Neural progenitor cell (in vitro differentiated cells): Measurements from ENCODE around the gene GNG7. TPM values are rescaled to one million over a fixed set of nuclear protein-coding genes. Genes with fewer than 3 reads are reported as not detected.

ENCODE experiments used
- DNase-seq: peaks from one replicate; pipeline ENCODE4 v3.0.0-alpha.2; 2016; ENCODE audit warnings: low spot score
- H2AFZ ChIP-seq: fragments of 200-600 bp; sonication (generic); replicated peaks from 2 replicates; pipeline ENCODE4 v1.6.1; 2016; ENCODE audit warnings: antibody characterized with exemption
- H3F3A ChIP-seq: fragments of 200-600 bp; sonication (generic); 2 replicates; pipeline ENCODE4 v1.6.1; 2016; ENCODE audit warnings: antibody characterized with exemption, low read depth
- H3K27ac ChIP-seq: fragments of 200-600 bp; sonication (generic); 2 replicates; pipeline ENCODE4 v1.5.1; 2016; ENCODE audit warnings: mild to moderate bottlenecking
- H3K27me3 ChIP-seq: fragments of 200-600 bp; sonication (generic); 2 replicates; pipeline ENCODE4 v1.6.1; 2016; ENCODE audit warnings: mild to moderate bottlenecking, moderate library complexity
- H3K36me3 ChIP-seq: fragments of 200-600 bp; sonication (generic); 2 replicates; pipeline ENCODE4 v1.5.1; 2016
- H3K4me1 ChIP-seq: fragments of 200-600 bp; sonication (generic); 2 replicates; pipeline ENCODE4 v1.6.1; 2016; ENCODE audit warnings: mixed run types
- H3K4me2 ChIP-seq: fragments of 200-600 bp; sonication (generic); 2 replicates; pipeline ENCODE4 v1.6.1; 2016
- H3K4me3 ChIP-seq: fragments of 200-600 bp; sonication (generic); 2 replicates; pipeline ENCODE4 v1.5.1; 2016
- H3K79me2 ChIP-seq: fragments of 200-600 bp; sonication (generic); 2 replicates; pipeline ENCODE4 v1.6.1; 2016; ENCODE audit warnings: low read depth
- H3K9ac ChIP-seq: fragments of 200-600 bp; sonication (generic); 2 replicates; pipeline ENCODE4 v1.6.1; 2016
- H3K9me3 ChIP-seq: fragments of 200-600 bp; sonication (generic); 2 replicates; pipeline ENCODE4 v1.5.1; 2016; ENCODE audit warnings: low read depth
- H4K20me1 ChIP-seq: fragments of 200-600 bp; sonication (generic); 2 replicates; pipeline ENCODE4 v1.6.1; 2016; ENCODE audit warnings: low read depth
- H3K27ac Mint-ChIP-seq: 3 replicates; pipeline ENCODE4 v1.8.0; 2021; ENCODE audit warnings: mixed read lengths
- H3K27me3 Mint-ChIP-seq: 2 replicates; pipeline ENCODE4 v1.8.0; 2022; ENCODE audit warnings: low read depth, mild to moderate bottlenecking, inconsistent platforms, moderate library complexity, mixed read lengths; ENCODE audit not compliant: insufficient read depth
- H3K36me3 Mint-ChIP-seq: 3 replicates; pipeline ENCODE4 v1.8.0; 2021; ENCODE audit warnings: mixed read lengths
- H3K4me1 Mint-ChIP-seq: 3 replicates; pipeline ENCODE4 v1.8.0; 2021; ENCODE audit warnings: mixed read lengths
- H3K4me3 Mint-ChIP-seq: 3 replicates; pipeline ENCODE4 v1.8.0; 2021; ENCODE audit warnings: mild to moderate bottlenecking, moderate library complexity, mixed read lengths
- H3K9me3 Mint-ChIP-seq: 3 replicates; pipeline ENCODE4 v1.8.0; 2020; ENCODE audit warnings: mixed read lengths
- EZH2 ChIP-seq: fragments of 200-600 bp; sonication (generic); IDR thresholded peaks from 2 replicates; pipeline ENCODE4 v1.6.1; 2017; ENCODE audit warnings: antibody characterized with exemption, mild to moderate bottlenecking, moderate library complexity
- EZH2phosphoT487 ChIP-seq: fragments of 200-600 bp; sonication (generic); IDR thresholded peaks from 2 replicates; pipeline ENCODE4 v1.6.1; 2017; ENCODE audit warnings: antibody characterized with exemption
- total RNA-seq: library from RNA; depleted of rRNA; stranded (reverse); fragments of >200 nt; gene quantifications from 2 replicates; pipeline ENCODE4 v1.2.3, GENCODE V29; 2015; ENCODE audit warnings: low replicate concordance
- TF ChIP-seq, protein P1 (sequence below): fragments of 200-600 bp; sonication (generic); IDR thresholded peaks from 2 replicates; pipeline ENCODE4 v1.5.1; 2017; ENCODE audit warnings: antibody characterized with exemption, mild to moderate bottlenecking

The GNG7 gene
- total RNA-seq, 1 donor from 2014 or later = 7.0 TPM

DNA sequence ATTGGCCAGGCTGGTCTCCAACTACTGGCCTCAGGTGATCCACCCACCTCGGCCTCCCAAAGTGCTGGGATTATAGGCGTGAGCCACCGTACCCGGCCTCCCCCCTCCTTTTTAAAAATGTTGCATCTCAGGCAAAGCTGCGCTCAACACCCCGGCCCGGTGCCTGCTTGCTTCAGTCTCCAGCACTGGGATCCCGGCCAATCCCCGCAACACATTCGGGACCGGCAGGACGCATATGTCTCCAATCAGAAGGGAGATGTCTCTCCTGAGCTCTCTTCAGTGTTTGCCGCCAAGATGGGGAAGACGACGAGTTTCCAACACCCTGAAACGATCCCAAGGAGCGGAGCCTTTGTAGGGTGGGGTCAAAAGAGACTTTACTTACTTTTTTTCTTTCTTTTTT lies 16.1 kb downstream of the GNG7 start:
- H4K20me1 ChIP-seq = no peaks in the 10 kb centered on the region
- peak overlapping the region; percentile 86 for H3K27ac Mint-ChIP-seq
- H3K27me3 ChIP-seq = no peaks in the 10 kb centered on the region
- TF ChIP-seq EZH2 (no peak), EZH2phosphoT487 (no peak)
- TF ChIP-seq, protein P1, sequence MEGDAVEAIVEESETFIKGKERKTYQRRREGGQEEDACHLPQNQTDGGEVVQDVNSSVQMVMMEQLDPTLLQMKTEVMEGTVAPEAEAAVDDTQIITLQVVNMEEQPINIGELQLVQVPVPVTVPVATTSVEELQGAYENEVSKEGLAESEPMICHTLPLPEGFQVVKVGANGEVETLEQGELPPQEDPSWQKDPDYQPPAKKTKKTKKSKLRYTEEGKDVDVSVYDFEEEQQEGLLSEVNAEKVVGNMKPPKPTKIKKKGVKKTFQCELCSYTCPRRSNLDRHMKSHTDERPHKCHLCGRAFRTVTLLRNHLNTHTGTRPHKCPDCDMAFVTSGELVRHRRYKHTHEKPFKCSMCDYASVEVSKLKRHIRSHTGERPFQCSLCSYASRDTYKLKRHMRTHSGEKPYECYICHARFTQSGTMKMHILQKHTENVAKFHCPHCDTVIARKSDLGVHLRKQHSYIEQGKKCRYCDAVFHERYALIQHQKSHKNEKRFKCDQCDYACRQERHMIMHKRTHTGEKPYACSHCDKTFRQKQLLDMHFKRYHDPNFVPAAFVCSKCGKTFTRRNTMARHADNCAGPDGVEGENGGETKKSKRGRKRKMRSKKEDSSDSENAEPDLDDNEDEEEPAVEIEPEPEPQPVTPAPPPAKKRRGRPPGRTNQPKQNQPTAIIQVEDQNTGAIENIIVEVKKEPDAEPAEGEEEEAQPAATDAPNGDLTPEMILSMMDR = no peak
- peaks cover 4% of the 10 kb centered on the region for H3K9me3 Mint-ChIP-seq
- H3K27me3 Mint-ChIP-seq = peaks cover 9% of the 10 kb centered on the region
- no peak overlapping the region for H3K27ac ChIP-seq
- no peak overlapping the region for H3K4me2 ChIP-seq
- H3K9me3 ChIP-seq = no peaks in the 10 kb centered on the region
- no peaks in the 10 kb centered on the region for H3K36me3 ChIP-seq
- peaks cover 3% of the 10 kb centered on the region for H3K4me1 Mint-ChIP-seq
- H3K4me1 ChIP-seq = no peaks in the 10 kb centered on the region
- no peaks in the 10 kb centered on the region for H3F3A ChIP-seq
- no peak overlapping the region for H3K4me3 ChIP-seq
- no peaks in the 10 kb centered on the region for H3K79me2 ChIP-seq
- no peak overlapping the region for H3K9ac ChIP-seq
- no peak for DNase-seq
- no peak overlapping the region for H2AFZ ChIP-seq
- peaks cover 3% of the 10 kb centered on the region for H3K36me3 Mint-ChIP-seq
- H3K4me3 Mint-ChIP-seq = no peak overlapping the region

DNA sequence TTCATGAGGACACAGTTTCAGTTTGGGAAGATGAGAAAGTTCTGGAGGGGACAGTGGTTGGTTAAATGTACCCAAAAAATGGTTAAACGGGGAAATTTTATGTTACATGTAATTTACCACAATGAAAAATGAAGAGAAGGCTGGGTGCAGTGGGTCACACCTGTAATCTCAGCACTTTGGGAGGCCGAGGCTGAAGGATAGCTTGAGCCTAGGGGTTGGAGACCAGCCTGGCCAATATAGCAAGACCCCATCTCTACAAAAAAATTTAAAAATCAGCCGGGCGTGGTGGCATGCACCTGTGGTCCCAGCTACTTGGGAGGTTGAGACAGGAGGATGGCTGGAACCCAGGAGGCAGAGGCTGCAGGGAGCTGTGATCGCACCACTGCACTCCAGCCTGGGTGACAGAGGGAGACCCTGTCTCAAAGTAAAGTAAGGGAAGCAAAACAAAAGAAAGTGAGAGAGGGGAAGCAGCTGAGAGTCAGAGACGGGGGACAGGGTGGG lies 17.2 kb downstream of the GNG7 start:
- Mint-ChIP-seq H3K36me3 (peaks cover 3% of the 10 kb centered on the region), H3K4me1 (peaks cover 3% of the 10 kb centered on the region), H3K27ac (no peak overlapping the region), H3K27me3 (peaks cover 9% of the 10 kb centered on the region), H3K9me3 (peaks cover 4% of the 10 kb centered on the region), H3K4me3 (peak overlapping the region; percentile 43)
- Histone ChIP-seq H3K4me3 (no peak overlapping the region), H4K20me1 (no peaks in the 10 kb centered on the region), H2AFZ (no peak overlapping the region), H3K9me3 (no peaks in the 10 kb centered on the region), H3K27ac (no peak overlapping the region), H3K27me3 (no peaks in the 10 kb centered on the region), H3K9ac (no peak overlapping the region), H3K4me1 (no peaks in the 10 kb centered on the region), H3K79me2 (no peaks in the 10 kb centered on the region), H3F3A (no peaks in the 10 kb centered on the region), H3K36me3 (no peaks in the 10 kb centered on the region), H3K4me2 (no peak overlapping the region)
- no peak for TF ChIP-seq EZH2
- TF ChIP-seq EZH2phosphoT487 = no peak
- TF ChIP-seq, protein P1 = no peak
- no peak for DNase-seq

GRCh38 chr19:2683430-2684003 lies 19.0 kb downstream of the GNG7 start:
- H3K4me1 ChIP-seq = no peaks in the 10 kb centered on the region
- H3K9me3 ChIP-seq = no peaks in the 10 kb centered on the region
- Mint-ChIP-seq H3K9me3 (peaks cover 5% of the 10 kb centered on the region), H3K4me1 (peaks cover 3% of the 10 kb centered on the region), H3K36me3 (peaks cover 5% of the 10 kb centered on the region), H3K27me3 (peaks cover 9% of the 10 kb centered on the region), H3K27ac (no peak overlapping the region), H3K4me3 (no peak overlapping the region)
- DNase-seq = no peak
- H3K36me3 ChIP-seq = no peaks in the 10 kb centered on the region
- no peaks in the 10 kb centered on the region for H3K79me2 ChIP-seq
- no peak overlapping the region for H3K27ac ChIP-seq
- no peak overlapping the region for H3K4me3 ChIP-seq
- H3K9ac ChIP-seq = no peak overlapping the region
- TF ChIP-seq EZH2 (no peak), EZH2phosphoT487 (no peak)
- TF ChIP-seq, protein P1 = no peak
- no peaks in the 10 kb centered on the region for H4K20me1 ChIP-seq
- no peaks in the 10 kb centered on the region for H3F3A ChIP-seq
- no peak overlapping the region for H3K4me2 ChIP-seq
- H3K27me3 ChIP-seq = no peaks in the 10 kb centered on the region
- no peak overlapping the region for H2AFZ ChIP-seq
